HG03097 (cell line): ENCODE measurements around the gene NIPAL3.
A peak's percentile ranks its signal among the peaks of the same experiment; 100 is the strongest.

ENCODE experiments used
- ATAC-seq: cut with Tn5 transposase; IDR thresholded peaks from one replicate; pipeline ENCODE4 v1.9.1; 2021; ENCODE audit not compliant: unreplicated experiment, low FRiP score

The NIPAL3 gene

GRCh38 chr1:24415334-24415909, at the start of gene NIPAL3:
NIPAL3 (plus strand) TSS chr1:24415802; CDS start chr1:24419548, 3,746 bp downstream.
- peak; percentile 90 for ATAC-seq

- no peak for ATAC-seq
Measured at GRCh38 chr1:24366707-24367106, 48.9 kb upstream of the NIPAL3 start.

GRCh38 chr1:24369199-24369598, 46.4 kb upstream of the NIPAL3 start:
- ATAC-seq: no peak

- no peak for ATAC-seq
Measured at GRCh38 chr1:24369801-24370200, 45.8 kb upstream of the NIPAL3 start.

GRCh38 chr1:24373044-24373443, 42.6 kb upstream of the NIPAL3 start:
- ATAC-seq: no peak

GRCh38 chr1:24373710-24374109, 41.9 kb upstream of the NIPAL3 start:
- ATAC-seq: no peak

GRCh38 chr1:24374891-24375786, 40.5 kb upstream of the NIPAL3 start:
- ATAC-seq: no peak

GRCh38 chr1:24379733-24380315, 35.8 kb upstream of the NIPAL3 start:
- ATAC-seq: no peak

- ATAC-seq: no peak
Measured at GRCh38 chr1:24380508-24380907, 35.1 kb upstream of the NIPAL3 start.

GRCh38 chr1:24381256-24381655, 34.3 kb upstream of the NIPAL3 start:
- no peak for ATAC-seq

- no peak for ATAC-seq
Measured at GRCh38 chr1:24382165-24382577, 33.4 kb upstream of the NIPAL3 start.

- ATAC-seq: no peak
Measured at GRCh38 chr1:24383381-24383940, 32.1 kb upstream of the NIPAL3 start.

GRCh38 chr1:24384251-24385090, 31.1 kb upstream of the NIPAL3 start:
- no peak for ATAC-seq

- no peak for ATAC-seq
Measured at GRCh38 chr1:24385160-24385940, 30.3 kb upstream of the NIPAL3 start.

GRCh38 chr1:24386241-24386640, 29.4 kb upstream of the NIPAL3 start:
- no peak for ATAC-seq

GRCh38 chr1:24386931-24387330, 28.7 kb upstream of the NIPAL3 start:
- ATAC-seq: no peak

- ATAC-seq: no peak
Measured at GRCh38 chr1:24387636-24388175, 27.9 kb upstream of the NIPAL3 start.

GRCh38 chr1:24388331-24388885, 27.2 kb upstream of the NIPAL3 start:
- no peak for ATAC-seq

GRCh38 chr1:24389231-24389678, 26.3 kb upstream of the NIPAL3 start:
- ATAC-seq: no peak
